Measurements from ENCODE around the gene LHFPL2.

GRCh38 chr5:78562001-78562400 lies 86.6 kb downstream of the LHFPL2 start:
- TF ChIP-seq CTCF (IDR thresholded peaks at IDR 0.05; ENCODE audit: low read depth, low read length, poor library complexity, severe bottlenecking) (no peak), EZH2phosphoT487 (IDR thresholded peaks at IDR 0.05; ENCODE audit: borderline replicate concordance, low read length) (no peak)
